ENCODE measurements around the gene CHRNA9. TPM values are rescaled to one million over a fixed set of nuclear protein-coding genes. Genes with fewer than 3 reads are reported as not detected.

Gene CHRNA9
- total and polyA plus RNA-seq, 11 donors, result not detected

DNA sequence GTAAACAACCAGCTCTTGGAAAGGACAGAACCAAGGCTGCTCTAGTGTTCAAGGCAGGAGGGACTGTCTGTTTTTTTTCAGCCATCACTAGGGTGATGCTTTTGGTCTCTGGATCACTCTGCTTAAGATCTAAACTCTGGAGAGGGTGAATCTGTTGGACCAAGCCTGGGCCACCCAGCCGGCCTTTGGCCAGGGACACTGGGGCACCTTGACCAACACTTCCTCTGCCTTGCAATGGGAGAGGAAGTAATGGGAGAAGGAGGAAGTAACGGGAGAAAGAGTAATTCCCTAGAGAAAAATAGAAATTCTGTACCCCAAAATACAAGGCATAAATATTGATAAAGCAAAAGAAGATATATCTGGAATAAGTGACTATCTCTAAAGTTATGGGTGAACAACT lies 12.9 kb downstream of the CHRNA9 start:
- Histone ChIP-seq H3K36me3 (no peaks in the 10 kb centered on the region), H3K9me3 (peaks cover 0 to 4% (median 0%) of the 10 kb centered on the region in 12 donors), H3K4me1 (no peaks in the 10 kb centered on the region), H3K27me3 (peaks cover 0 to 7% (median 0%) of the 10 kb centered on the region in 9 donors), H3K27ac (no peak overlapping the region), H3K4me3 (no peak overlapping the region)
- TF ChIP-seq, protein P1, sequence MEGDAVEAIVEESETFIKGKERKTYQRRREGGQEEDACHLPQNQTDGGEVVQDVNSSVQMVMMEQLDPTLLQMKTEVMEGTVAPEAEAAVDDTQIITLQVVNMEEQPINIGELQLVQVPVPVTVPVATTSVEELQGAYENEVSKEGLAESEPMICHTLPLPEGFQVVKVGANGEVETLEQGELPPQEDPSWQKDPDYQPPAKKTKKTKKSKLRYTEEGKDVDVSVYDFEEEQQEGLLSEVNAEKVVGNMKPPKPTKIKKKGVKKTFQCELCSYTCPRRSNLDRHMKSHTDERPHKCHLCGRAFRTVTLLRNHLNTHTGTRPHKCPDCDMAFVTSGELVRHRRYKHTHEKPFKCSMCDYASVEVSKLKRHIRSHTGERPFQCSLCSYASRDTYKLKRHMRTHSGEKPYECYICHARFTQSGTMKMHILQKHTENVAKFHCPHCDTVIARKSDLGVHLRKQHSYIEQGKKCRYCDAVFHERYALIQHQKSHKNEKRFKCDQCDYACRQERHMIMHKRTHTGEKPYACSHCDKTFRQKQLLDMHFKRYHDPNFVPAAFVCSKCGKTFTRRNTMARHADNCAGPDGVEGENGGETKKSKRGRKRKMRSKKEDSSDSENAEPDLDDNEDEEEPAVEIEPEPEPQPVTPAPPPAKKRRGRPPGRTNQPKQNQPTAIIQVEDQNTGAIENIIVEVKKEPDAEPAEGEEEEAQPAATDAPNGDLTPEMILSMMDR (IDR thresholded peaks at IDR 0.05), result no peak
- no peak for TF ChIP-seq POLR2A (IDR thresholded peaks at IDR 0.05)
- DNase-seq (no peak), ATAC-seq (no peak)
- WGBS, 4 donors, result 56 to 83% (median 69%) methylated on average over 2 of the region's 2 CpGs
- intact Hi-C loops (cut with DNase I), result no loop called here

DNA sequence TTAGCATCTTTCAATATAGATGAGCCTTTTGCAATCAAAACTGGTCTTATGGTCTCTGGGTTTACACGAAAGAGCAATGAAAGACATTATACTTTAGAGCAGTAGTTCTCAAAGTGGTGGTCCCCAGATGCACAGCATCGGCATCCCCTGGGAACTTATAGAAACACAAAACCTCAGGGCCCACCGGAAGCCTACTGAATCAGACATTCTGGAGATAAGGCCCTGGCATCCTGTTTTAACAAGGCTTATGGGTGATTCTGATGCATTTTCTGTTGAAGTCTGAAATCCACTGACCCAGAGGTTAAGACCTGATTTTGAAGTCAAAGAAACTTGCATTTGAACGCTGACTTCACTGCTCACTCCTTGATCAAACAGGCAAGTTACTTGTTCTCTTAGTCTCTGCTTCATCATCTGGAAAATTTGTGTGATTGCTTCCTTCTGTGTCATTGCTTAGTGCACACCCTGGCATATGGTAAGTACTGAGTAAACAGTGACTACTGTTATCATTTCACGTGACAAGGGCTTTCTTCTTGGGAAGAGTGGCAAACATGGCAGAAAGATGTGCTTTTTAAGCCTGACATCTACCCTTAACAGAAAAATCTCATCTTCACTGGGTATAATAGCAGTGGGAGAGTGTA lies 14.5 kb downstream of the CHRNA9 start:
- Histone ChIP-seq H3K27me3 (peaks cover 0 to 7% (median 0%) of the 10 kb centered on the region in 9 donors), H3K4me1 (no peaks in the 10 kb centered on the region), H3K9me3 (peaks cover 0 to 4% (median 0%) of the 10 kb centered on the region in 12 donors), H3K4me3 (no peak overlapping the region), H3K27ac (no peak overlapping the region), H3K36me3 (no peaks in the 10 kb centered on the region)
- intact Hi-C loops (cut with DNase I), result no loop called here
- no peak for TF ChIP-seq POLR2A (IDR thresholded peaks at IDR 0.05)
- TF ChIP-seq, protein P1 (IDR thresholded peaks at IDR 0.05), result no peak
- DNase-seq (no peak), ATAC-seq (no peak)
- WGBS, 4 donors, result 49 to 60% (median 56%) methylated on average over 5 of the region's 5 CpGs

DNA sequence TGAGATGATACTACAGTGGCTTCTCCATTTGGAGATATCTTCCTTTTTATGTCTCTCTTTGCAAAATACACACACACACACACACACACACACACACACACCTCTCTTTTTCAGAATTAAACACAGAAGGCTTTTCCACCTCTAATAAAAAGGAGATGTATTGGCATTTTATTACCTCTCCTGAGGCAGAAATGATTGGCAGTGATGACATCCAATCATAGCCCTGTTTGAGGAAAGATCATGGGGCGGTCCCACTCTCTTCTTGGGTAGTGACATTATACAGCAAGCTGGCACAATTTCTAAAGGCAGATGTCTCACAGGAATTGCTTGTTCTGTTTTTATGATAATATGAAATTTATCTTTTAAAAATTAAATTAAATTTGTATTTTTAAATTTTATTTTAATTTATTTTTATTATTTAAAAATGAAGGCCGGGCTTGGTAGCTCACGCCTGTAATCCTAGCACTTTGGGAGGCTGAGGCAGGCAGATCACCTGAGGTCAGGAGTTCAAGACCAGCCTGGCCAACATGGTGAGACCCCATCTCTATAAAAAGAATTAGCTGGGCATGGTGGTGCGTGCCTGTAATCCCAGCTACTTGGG lies 15.6 kb downstream of the CHRNA9 start:
- no peak overlapping the region for H3K27ac ChIP-seq
- peaks cover 0 to 7% (median 0%) of the 10 kb centered on the region in 9 donors for H3K27me3 ChIP-seq
- intact Hi-C loops (cut with DNase I), result no loop called here
- WGBS, 4 donors, result 95 to 98% (median 97%) methylated on average over 4 of the region's 4 CpGs
- H3K4me3 ChIP-seq, result no peak overlapping the region
- no peaks in the 10 kb centered on the region for H3K36me3 ChIP-seq
- H3K9me3 ChIP-seq, result peaks cover 0 to 4% (median 0%) of the 10 kb centered on the region in 12 donors
- DNase-seq (no peak), ATAC-seq (no peak)
- TF ChIP-seq, protein P1 (IDR thresholded peaks at IDR 0.05), result no peak
- TF ChIP-seq POLR2A (IDR thresholded peaks at IDR 0.05), result no peak
- H3K4me1 ChIP-seq, result no peaks in the 10 kb centered on the region

DNA sequence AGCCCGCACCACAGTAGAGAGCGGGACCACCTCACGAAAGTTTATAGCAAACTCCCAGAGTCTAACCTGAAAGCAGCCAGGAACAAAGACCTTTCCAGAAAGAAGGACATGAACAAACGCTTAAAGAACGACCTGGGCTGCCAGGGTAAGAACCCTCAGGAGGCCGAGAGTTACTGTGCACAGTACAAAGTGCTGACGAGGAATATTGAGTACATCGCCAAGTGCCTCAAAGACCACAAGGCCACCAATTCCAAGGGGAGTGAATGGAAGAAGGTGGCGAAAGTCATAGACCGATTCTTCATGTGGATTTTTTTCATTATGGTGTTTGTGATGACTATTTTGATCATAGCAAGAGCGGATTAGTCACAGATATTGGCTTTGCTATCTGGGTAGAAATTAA lies 19.0 kb downstream of the CHRNA9 start:
- Histone ChIP-seq H3K9me3 (no peaks in the 10 kb centered on the region), H3K27ac (no peak overlapping the region), H3K27me3 (peaks cover 0 to 5% (median 0%) of the 10 kb centered on the region in 9 donors), H3K36me3 (no peaks in the 10 kb centered on the region), H3K4me1 (no peaks in the 10 kb centered on the region), H3K4me3 (no peak overlapping the region)
- DNase-seq (no peak), ATAC-seq (no peak)
- intact Hi-C loops (cut with DNase I), result no loop called here
- TF ChIP-seq POLR2A (IDR thresholded peaks at IDR 0.05), result no peak
- TF ChIP-seq, protein P1 (IDR thresholded peaks at IDR 0.05), result no peak
- 85 to 92% (median 90%) methylated on average over 11 of the region's 11 CpGs for WGBS, 4 donors

Measured in heart left ventricle (tissue), 16 donors.